Measurements from ENCODE around the gene S100A12. TPM values are rescaled to one million over a fixed set of nuclear protein-coding genes. Genes with fewer than 3 reads are reported as not detected.

Gene S100A12
- total and polyA plus RNA-seq, 9 of the 15 experiments (the other 6 are each of a cell fraction or from before 2014, with no cell fraction given) = not detected

DNA sequence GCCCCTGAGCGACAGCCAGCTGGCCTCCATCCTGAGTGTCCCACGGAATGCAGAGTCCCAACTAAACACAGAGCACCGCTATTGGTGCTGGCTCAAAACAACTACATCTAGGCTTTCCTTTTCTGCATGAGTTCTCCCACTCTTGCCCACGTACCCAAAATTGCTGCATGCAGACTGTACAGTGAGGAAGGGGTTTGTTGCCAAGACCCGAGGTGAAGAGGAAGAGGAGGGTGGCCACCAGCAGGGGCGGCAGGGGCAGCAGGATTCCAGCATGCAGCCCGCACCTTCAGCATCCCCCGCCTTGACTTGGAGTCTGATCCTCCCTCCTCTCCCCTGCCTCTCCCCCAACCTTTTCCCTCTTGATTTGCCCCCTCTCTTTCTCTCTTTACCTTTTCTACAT is 9.7 kb downstream of the S100A12 start:
- 6% methylated on average over 8 of the region's 8 CpGs for WGBS (ENCODE audit: insufficient coverage, low coverage, missing lambda C conversion rate)
- intact Hi-C loops (cut with micrococcal nuclease) = no loop called here
- Histone ChIP-seq H4K20me1 (replicated peaks; ENCODE audit: control insufficient read depth, insufficient read depth, low read length) (no peaks in the 10 kb centered on the region), H3K4me2 (ENCODE audit: insufficient read depth, low read length) (no peak overlapping the region), H3K4me1 (replicated peaks in 1 of 2; ENCODE audit: control insufficient read depth in 2 of 2, insufficient read depth in 2 of 2, low read length in 2 of 2) (peaks cover 0 to 2% of the 10 kb centered on the region in 2 experiments; a peak in 1 of 5 replicates), H3K4me3 (no peak overlapping the region), H2AFZ (ENCODE audit: low read depth, low read length) (no peak overlapping the region), H3K79me2 (ENCODE audit: control insufficient read depth, insufficient read depth, low read length) (no peaks in the 10 kb centered on the region), H3K9me3 (replicated peaks; ENCODE audit: control insufficient read depth, insufficient read depth, low read depth, low read length) (no peaks in the 10 kb centered on the region), H3K27me3 (ENCODE audit: control insufficient read depth in 2 of 2, insufficient read depth in 2 of 2, low read length in 2 of 2) (peaks cover 3 to 35% of the 10 kb centered on the region in 2 experiments; a peak in 3 of 5 replicates), H3K27ac (ENCODE audit: extremely low read depth, low read depth, low read length) (no peak overlapping the region), H3K9me1 (ENCODE audit: control insufficient read depth, insufficient read depth, low read length) (no peaks in the 10 kb centered on the region), H3K36me3 (ENCODE audit: control insufficient read depth, insufficient read depth, low read length) (no peaks in the 10 kb centered on the region), H3K9ac (ENCODE audit: insufficient read depth in 1 of 2, low read depth in 2 of 2, low read length in 2 of 2) (no peak overlapping the region)
- no peak for FAIRE-seq
- DNase-seq (ENCODE audit: extremely low read depth in 1 of 4, low spot score in 3 of 4) = no peak
- in situ Hi-C loops (cut with MboI) = no loop called here
- TF ChIP-seq MEF2D (tag; conservative IDR thresholded peaks at IDR 0.05; ENCODE audit: low read depth) = no peak
- TF ChIP-seq, protein P1, sequence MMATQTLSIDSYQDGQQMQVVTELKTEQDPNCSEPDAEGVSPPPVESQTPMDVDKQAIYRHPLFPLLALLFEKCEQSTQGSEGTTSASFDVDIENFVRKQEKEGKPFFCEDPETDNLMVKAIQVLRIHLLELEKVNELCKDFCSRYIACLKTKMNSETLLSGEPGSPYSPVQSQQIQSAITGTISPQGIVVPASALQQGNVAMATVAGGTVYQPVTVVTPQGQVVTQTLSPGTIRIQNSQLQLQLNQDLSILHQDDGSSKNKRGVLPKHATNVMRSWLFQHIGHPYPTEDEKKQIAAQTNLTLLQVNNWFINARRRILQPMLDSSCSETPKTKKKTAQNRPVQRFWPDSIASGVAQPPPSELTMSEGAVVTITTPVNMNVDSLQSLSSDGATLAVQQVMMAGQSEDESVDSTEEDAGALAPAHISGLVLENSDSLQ (IDR thresholded peaks at IDR 0.05) = 0 out of 2 replicates have a peak, but pooled peaks have one; percentile 1
- CTCF ChIA-PET (ENCODE audit: low intra/inter-chr PET ratio) = interaction anchor here (0.6 kb wide), 1 partner anchor 14 kb away, joined by 3 read pairs; no protein-coding TSS in a partner anchor
- POLR2A ChIA-PET = no interaction called here
- BruUV-seq (replicated peaks) = no TSS peak
- no peak for ATAC-seq
